HG03432 (cell line): Measurements from ENCODE around the gene FAM149A.
A peak's percentile ranks its signal among the peaks of the same experiment; 100 is the strongest.

Experiments used
- ATAC-seq: cut with Tn5 transposase; IDR thresholded peaks from one replicate; pipeline ENCODE4 v1.9.1; 2021; ENCODE audit warnings: mild to moderate bottlenecking, moderate library complexity; ENCODE audit not compliant: unreplicated experiment

Gene FAM149A

GRCh38 chr4:186151499-186151898 lies 47.0 kb downstream of the FAM149A start:
- peak; percentile 59 for ATAC-seq

- peak; percentile 36 for ATAC-seq
These were observed 53.7 kb downstream of the FAM149A start for GRCh38 chr4:186158021-186158813.

GRCh38 chr4:186158966-186159365 lies 54.5 kb downstream of the FAM149A start:
- no peak for ATAC-seq

GRCh38 chr4:186159613-186160012 lies 55.1 kb downstream of the FAM149A start:
- ATAC-seq: no peak

- ATAC-seq: peak; percentile 92
These were observed 56.6 kb downstream of the FAM149A start for GRCh38 chr4:186161138-186161537.

GRCh38 chr4:186166852-186167512 lies 62.5 kb downstream of the FAM149A start:
- ATAC-seq: no peak

GRCh38 chr4:186167605-186168004 lies 63.1 kb downstream of the FAM149A start:
- no peak for ATAC-seq

GRCh38 chr4:186168750-186169149 lies 64.2 kb downstream of the FAM149A start:
- ATAC-seq: no peak

GRCh38 chr4:186169333-186169944 lies 64.9 kb downstream of the FAM149A start:
- no peak for ATAC-seq

- no peak for ATAC-seq
These were observed 65.7 kb downstream of the FAM149A start for GRCh38 chr4:186169945-186170802.

- no peak for ATAC-seq
These were observed 66.5 kb downstream of the FAM149A start for GRCh38 chr4:186170966-186171365.

GRCh38 chr4:186172546-186172945 lies 68.0 kb downstream of the FAM149A start:
- no peak for ATAC-seq

GRCh38 chr4:186188107-186188506 lies 83.6 kb downstream of the FAM149A start:
- ATAC-seq: no peak

- no peak for ATAC-seq
These were observed 85.2 kb downstream of the FAM149A start for GRCh38 chr4:186189656-186190055.

GRCh38 chr4:186190581-186191199 lies 86.2 kb downstream of the FAM149A start:
- peak; percentile 46 for ATAC-seq

- ATAC-seq: peak; percentile 88
These were observed 86.9 kb downstream of the FAM149A start, which contains the start of gene CYP4V2 for GRCh38 chr4:186191200-186192065. Gene CYP4V2, plus strand, starts transcription at chr4:186191567. Its CDS starts 257 bp downstream, at chr4:186191824.

GRCh38 chr4:186192066-186192612 lies 87.6 kb downstream of the FAM149A start:
- ATAC-seq: no peak

GRCh38 chr4:186193851-186194250 lies 89.3 kb downstream of the FAM149A start:
- no peak for ATAC-seq

GRCh38 chr4:186196063-186196462 lies 91.6 kb downstream of the FAM149A start:
- no peak for ATAC-seq
